Measurements from ENCODE around the gene CD1C. TPM values are rescaled to one million over a fixed set of nuclear protein-coding genes. Genes with fewer than 3 reads are reported as not detected.

CD1C gene
- total and polyA plus RNA-seq, 2 of the 8 experiments (the other 6 are each of a cell fraction or from before 2014, with no cell fraction given), result 0.06 to 0.35 TPM

DNA sequence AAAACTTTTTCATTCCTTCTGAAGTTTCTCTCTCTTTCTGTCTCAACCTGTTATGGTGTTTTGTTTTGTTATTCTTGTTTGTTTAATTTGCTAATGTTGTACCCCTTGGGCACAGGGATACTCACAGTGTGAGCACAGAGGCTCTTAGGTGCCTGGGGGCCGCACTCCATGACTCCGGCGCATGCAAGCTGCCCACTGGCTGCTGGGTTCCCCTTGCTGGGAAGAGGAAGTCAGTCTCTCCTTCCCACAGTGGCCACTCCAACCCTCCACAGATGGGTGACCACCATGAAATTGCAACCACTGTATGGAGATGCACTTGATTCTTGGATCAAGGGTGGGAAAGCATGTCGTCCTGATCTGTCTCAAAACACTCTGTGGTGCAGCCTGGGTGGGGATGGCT is 40.1 kb upstream of the CD1C start:
- Histone ChIP-seq H2BK15ac (ENCODE audit: low read length) (no peak overlapping the region), H3K9me3 (ENCODE audit: insufficient read depth in 2 of 2, low read depth in 1 of 2, low read length in 1 of 2) (no peaks in the 10 kb centered on the region), H3K23ac (ENCODE audit: insufficient read length) (no peak overlapping the region), H4K91ac (replicated peaks; ENCODE audit: insufficient read length, low read length) (no peak overlapping the region), H3K14ac (ENCODE audit: insufficient read length) (no peak overlapping the region), H3K9ac (replicated peaks in 1 of 4; ENCODE audit: extremely low read depth in 1 of 4, low read depth in 3 of 4, low read length in 3 of 4) (no peak overlapping the region), H2BK20ac (ENCODE audit: low read length) (no peak overlapping the region), H3K4me3 (ENCODE audit: extremely low read depth in 1 of 4, insufficient read depth in 2 of 4, low read depth in 3 of 4, low read length in 4 of 4) (no peak overlapping the region), H3K4me1 (replicated peaks in 1 of 4; ENCODE audit: control insufficient read depth in 3 of 4, insufficient read depth in 4 of 4, low read length in 3 of 4) (no peaks in the 10 kb centered on the region), H2BK120ac (replicated peaks; ENCODE audit: low read depth, low read length) (no peak overlapping the region), H2AFZ (ENCODE audit: low read length) (no peak overlapping the region), H4K8ac (ENCODE audit: extremely low read depth, insufficient read depth, low read length) (no peak overlapping the region), H4K20me1 (replicated peaks in 1 of 2; ENCODE audit: control insufficient read depth in 1 of 2, insufficient read depth in 2 of 2, low read length in 2 of 2) (no peaks in the 10 kb centered on the region), H3K79me1 (ENCODE audit: low read depth, low read length) (no peaks in the 10 kb centered on the region), H3K4me2 (ENCODE audit: insufficient read depth in 1 of 2, low read depth in 2 of 2, low read length in 2 of 2) (no peak overlapping the region), H2BK12ac (ENCODE audit: low read depth, low read length) (no peak overlapping the region), H2BK5ac (ENCODE audit: low read depth, low read length) (no peak overlapping the region), H3K79me2 (ENCODE audit: control insufficient read depth in 1 of 2, insufficient read depth in 2 of 2, low read length in 2 of 2) (no peaks in the 10 kb centered on the region), H3K18ac (ENCODE audit: extremely low read depth, low read length) (no peak overlapping the region), H3K27me3 (replicated peaks in 1 of 4; ENCODE audit: control insufficient read depth in 3 of 4, extremely low read depth in 1 of 4, insufficient read depth in 3 of 4, low read length in 3 of 4) (no peaks in the 10 kb centered on the region), H3K23me2 (ENCODE audit: low read depth, low read length) (no peaks in the 10 kb centered on the region; the same call in 1 of the 2 replicates), H2AK5ac (ENCODE audit: low read depth, low read length) (no peak overlapping the region), H3K36me3 (ENCODE audit: control insufficient read depth in 2 of 4, insufficient read depth in 4 of 4, low read length in 3 of 4) (no peaks in the 10 kb centered on the region), H3K4ac (replicated peaks; ENCODE audit: insufficient read length, low read depth, low read length) (no peak overlapping the region), H3K27ac (ENCODE audit: low read depth, low read length) (no peak overlapping the region), H4K5ac (ENCODE audit: insufficient read length, low read depth, low read length) (no peak overlapping the region), H3K56ac (replicated peaks; ENCODE audit: insufficient read length, low read depth, low read length) (no peak overlapping the region)
- 93% methylated on average over 4 of the region's 4 CpGs; no CpG with 5 or more reads in 1 of the 2 experiments for WGBS, 2 experiments (ENCODE audit: extremely low coverage in 1 of 2, insufficient coverage in 1 of 2, insufficient read length in 1 of 2, insufficient replicate concordance in 2 of 2, low coverage in 1 of 2, low lambda C conversion rate in 2 of 2, missing lambda C conversion rate in 1 of 2)
- no peak for TF ChIP-seq SAP30 (IDR thresholded peaks at IDR 0.05; ENCODE audit: insufficient read depth, insufficient replicate concordance, low read length)
- TF ChIP-seq CTBP2 (IDR thresholded peaks at IDR 0.05; ENCODE audit: borderline replicate concordance, insufficient read depth, insufficient read length, low read length), result no peak
- TF ChIP-seq NANOG (IDR thresholded peaks at IDR 0.05; ENCODE audit: insufficient read depth, low read depth, low read length, poor library complexity, severe bottlenecking), result no peak
- TF ChIP-seq TCF12 (IDR thresholded peaks at IDR 0.05; ENCODE audit: low read depth, low read length), result no peak
- TF ChIP-seq RFX5 (IDR thresholded peaks at IDR 0.05; ENCODE audit: borderline replicate concordance, low read depth, low read length), result no peak
- no peak for TF ChIP-seq GTF2F1 (IDR thresholded peaks at IDR 0.05; ENCODE audit: borderline replicate concordance, low read depth, low read length)
- FAIRE-seq, result no peak
- DNase-seq (ENCODE audit: low read depth in 1 of 2, low spot score in 2 of 2), result no peak
- POLR2A ChIA-PET (ENCODE audit: partially characterized antibody), result no interaction called here
- CTCF ChIA-PET (ENCODE audit: partially characterized antibody), result interaction anchor here (1.8 kb wide), 1 partner anchor 12 kb away, joined by 6 read pairs; no protein-coding TSS in a partner anchor
